Measurements from ENCODE around the gene COMMD9. TPM values are rescaled to one million over a fixed set of nuclear protein-coding genes. Genes with fewer than 3 reads are reported as not detected.

Gene COMMD9
- total RNA-seq, 2 donors from 2014 or later, result 26.3 to 32.8 TPM

DNA sequence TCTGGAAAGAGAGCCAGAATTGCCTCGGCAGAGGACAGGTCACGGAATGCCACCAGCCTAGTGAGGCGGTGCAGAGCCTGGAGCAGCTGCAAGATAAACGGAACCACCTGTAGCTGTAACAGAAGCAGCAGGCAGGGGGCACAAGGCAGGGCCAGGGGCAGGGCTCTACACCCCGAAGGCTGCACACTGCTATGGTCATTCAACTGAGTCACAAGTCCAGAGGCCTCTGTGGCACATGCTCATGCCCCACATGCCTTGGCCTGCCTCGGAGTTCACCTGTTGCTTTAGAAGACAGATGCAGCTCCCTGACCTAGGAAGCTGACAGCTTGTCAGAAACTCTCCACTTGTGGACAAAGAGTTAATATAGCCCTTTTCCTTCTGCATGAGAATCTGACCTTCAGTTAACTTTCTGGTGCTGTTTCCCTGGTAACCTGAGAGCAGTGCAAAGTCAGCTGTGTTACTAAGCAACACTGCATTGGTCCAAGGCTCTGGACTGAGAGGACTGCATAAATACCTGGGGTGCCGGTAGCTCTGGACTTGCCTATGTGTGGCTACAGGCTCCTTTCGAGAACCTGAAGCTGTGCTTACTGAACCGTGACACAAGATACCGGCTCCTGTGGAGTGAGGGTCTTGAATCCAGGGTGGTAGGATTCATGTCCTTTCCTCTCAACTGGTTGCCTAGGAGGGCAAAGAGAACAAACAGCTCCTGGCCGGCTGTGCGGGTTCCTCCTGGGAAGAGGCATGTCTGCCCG is 10.5 kb downstream of the COMMD9 start:
- peaks cover 33% of the 10 kb centered on the region for H3K36me3 ChIP-seq
- H3K4me3 ChIP-seq, result no peak overlapping the region
- TF ChIP-seq, protein P1, sequence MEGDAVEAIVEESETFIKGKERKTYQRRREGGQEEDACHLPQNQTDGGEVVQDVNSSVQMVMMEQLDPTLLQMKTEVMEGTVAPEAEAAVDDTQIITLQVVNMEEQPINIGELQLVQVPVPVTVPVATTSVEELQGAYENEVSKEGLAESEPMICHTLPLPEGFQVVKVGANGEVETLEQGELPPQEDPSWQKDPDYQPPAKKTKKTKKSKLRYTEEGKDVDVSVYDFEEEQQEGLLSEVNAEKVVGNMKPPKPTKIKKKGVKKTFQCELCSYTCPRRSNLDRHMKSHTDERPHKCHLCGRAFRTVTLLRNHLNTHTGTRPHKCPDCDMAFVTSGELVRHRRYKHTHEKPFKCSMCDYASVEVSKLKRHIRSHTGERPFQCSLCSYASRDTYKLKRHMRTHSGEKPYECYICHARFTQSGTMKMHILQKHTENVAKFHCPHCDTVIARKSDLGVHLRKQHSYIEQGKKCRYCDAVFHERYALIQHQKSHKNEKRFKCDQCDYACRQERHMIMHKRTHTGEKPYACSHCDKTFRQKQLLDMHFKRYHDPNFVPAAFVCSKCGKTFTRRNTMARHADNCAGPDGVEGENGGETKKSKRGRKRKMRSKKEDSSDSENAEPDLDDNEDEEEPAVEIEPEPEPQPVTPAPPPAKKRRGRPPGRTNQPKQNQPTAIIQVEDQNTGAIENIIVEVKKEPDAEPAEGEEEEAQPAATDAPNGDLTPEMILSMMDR (IDR thresholded peaks at IDR 0.05), result no peak
- no peak overlapping the region for H3K27ac ChIP-seq
- no peak for DNase-seq (ENCODE audit: low spot score)
- H3K4me1 ChIP-seq, result peaks cover 0 to 4% of the 10 kb centered on the region in 2 donors
- no peaks in the 10 kb centered on the region for H3K9me3 ChIP-seq
- H3K27me3 ChIP-seq, result no peaks in the 10 kb centered on the region

DNA sequence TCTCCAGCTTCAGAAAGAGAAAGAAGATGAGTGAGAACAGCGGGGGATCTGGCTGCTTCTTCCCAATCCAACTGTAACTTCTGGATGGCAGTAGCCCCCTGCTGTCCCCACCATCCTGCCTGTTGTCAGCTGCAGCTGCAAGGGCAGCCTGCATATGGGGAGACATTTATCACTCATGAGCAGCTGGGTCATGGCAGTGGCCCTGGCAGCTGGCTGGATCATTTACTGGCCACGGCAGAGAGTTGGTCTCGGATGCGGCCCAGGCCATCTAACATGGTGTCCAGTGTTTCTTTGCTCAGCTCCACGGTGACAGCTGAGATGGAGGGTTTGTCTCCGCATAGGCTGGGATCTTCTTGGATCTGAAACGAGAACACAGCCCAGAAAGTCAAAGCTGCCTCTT is 14.8 kb downstream of the COMMD9 start:
- H3K36me3 ChIP-seq, result peaks cover 54% of the 10 kb centered on the region
- no peak overlapping the region for H3K27ac ChIP-seq
- TF ChIP-seq, protein P1 (IDR thresholded peaks at IDR 0.05), result no peak
- no peaks in the 10 kb centered on the region for H3K4me1 ChIP-seq
- H3K27me3 ChIP-seq, result no peaks in the 10 kb centered on the region
- peaks cover 0 to 12% of the 10 kb centered on the region in 2 donors for H3K9me3 ChIP-seq
- peak; percentile 38 for DNase-seq (ENCODE audit: low spot score)
- no peak overlapping the region for H3K4me3 ChIP-seq

DNA sequence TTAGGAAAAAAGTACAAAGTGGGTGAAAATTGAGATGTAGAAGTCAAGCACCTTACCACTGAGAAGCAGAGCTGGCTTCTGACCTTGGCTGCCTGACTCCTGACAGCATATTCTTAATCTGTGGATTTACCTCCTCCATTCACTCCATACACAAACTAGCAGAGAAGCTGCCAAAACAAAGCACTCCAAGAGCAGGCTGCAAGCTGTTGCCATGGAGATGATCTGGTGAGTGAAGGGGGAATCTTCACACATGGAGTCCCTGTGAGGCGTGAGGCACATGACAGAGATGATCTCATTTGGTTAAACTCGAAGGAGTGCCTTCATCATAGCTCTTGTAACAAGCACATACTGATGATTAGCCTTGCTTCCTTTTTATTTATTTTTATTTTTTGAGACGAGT is 16.1 kb downstream of the COMMD9 start:
- H3K9me3 ChIP-seq, result peaks cover 0 to 12% of the 10 kb centered on the region in 2 donors
- H3K4me1 ChIP-seq, result no peaks in the 10 kb centered on the region
- H3K27ac ChIP-seq, result no peak overlapping the region
- no peaks in the 10 kb centered on the region for H3K27me3 ChIP-seq
- no peak overlapping the region for H3K4me3 ChIP-seq
- peaks cover 54% of the 10 kb centered on the region for H3K36me3 ChIP-seq
- TF ChIP-seq, protein P1 (IDR thresholded peaks at IDR 0.05), result no peak
- peak; percentile 16 for DNase-seq (ENCODE audit: low spot score)

DNA sequence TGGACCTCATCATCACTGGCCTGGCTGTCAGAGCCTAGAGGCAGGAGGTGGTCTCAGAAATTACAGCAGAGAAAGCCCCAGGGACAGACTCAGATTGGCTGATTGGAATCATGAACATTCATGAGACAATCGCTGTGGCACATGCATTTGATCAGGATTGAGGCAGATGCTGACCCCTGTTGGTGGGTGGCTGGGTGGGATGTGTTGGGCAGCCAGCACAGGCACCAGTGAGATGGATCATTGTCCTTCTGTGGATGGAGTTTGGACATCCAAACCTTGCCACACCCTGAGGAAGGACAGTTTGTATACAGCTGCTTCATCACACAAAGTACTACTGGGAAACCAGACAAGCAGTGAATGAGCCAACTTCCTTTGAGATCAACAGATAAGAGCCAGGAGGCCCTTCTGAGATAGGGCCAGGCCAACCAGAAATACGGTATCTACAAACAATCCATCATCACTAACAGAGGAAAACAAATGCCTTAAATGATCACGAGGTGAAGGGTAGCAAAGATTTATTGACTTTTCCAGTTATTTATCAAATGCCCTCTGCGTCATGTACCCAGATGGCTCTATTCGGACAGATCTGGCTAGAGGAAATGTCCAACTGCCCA is 17.3 kb downstream of the COMMD9 start:
- H3K36me3 ChIP-seq, result peaks cover 53% of the 10 kb centered on the region
- peaks cover 0 to 12% of the 10 kb centered on the region in 2 donors for H3K9me3 ChIP-seq
- DNase-seq (ENCODE audit: low spot score), result no peak
- no peak overlapping the region for H3K27ac ChIP-seq
- H3K27me3 ChIP-seq, result no peaks in the 10 kb centered on the region
- H3K4me1 ChIP-seq, result no peaks in the 10 kb centered on the region
- H3K4me3 ChIP-seq, result no peak overlapping the region
- TF ChIP-seq, protein P1 (IDR thresholded peaks at IDR 0.05), result no peak

DNA sequence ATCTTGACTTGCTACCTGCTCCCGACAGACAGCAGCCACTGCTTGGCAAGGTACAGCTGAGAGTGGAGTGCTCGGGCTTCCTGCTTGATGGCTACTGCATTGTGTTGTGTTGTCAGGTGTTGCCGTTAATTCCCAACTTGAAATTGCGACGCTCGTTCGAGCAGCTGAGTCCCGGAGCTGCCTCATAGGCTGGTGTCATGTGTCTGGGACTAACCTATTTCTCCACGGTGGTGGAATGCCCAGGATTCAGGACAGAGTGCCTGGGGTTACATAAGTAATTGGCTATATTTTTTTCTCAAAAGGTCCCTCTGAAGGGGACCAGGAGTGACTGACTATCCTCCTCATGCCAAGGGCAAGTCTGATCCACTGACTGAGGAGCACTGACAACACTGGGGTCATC is 18.5 kb downstream of the COMMD9 start:
- H3K9me3 ChIP-seq, result peaks cover 0 to 12% of the 10 kb centered on the region in 2 donors
- no peak overlapping the region for H3K4me3 ChIP-seq
- no peaks in the 10 kb centered on the region for H3K27me3 ChIP-seq
- no peak overlapping the region for H3K27ac ChIP-seq
- DNase-seq (ENCODE audit: low spot score), result no peak
- no peaks in the 10 kb centered on the region for H3K4me1 ChIP-seq
- peaks cover 41% of the 10 kb centered on the region for H3K36me3 ChIP-seq
- TF ChIP-seq, protein P1 (IDR thresholded peaks at IDR 0.05), result no peak

Measured in right atrium auricular region (tissue), 2 donors.